ENCODE data around the gene CD34.
A peak's percentile ranks its signal among the peaks of the same experiment; 100 is the strongest.
"Not testable (repeated sequence)": the region's sequence is repeated elsewhere in the genome, so short reads cannot be mapped to it uniquely, and the experiment has no call there.

The CD34 gene

GRCh38 chr1:207896547-207896946 is 14.4 kb downstream of the CD34 start:
- DNase-seq = no peak

- DNase-seq = no peak
These were observed 16.2 kb downstream of the CD34 start for GRCh38 chr1:207894704-207895103.

GRCh38 chr1:207893737-207894582 is 17.0 kb downstream of the CD34 start:
- DNase-seq = no peak

GRCh38 chr1:207892764-207893163 is 18.2 kb downstream of the CD34 start:
- no peak for DNase-seq

GRCh38 chr1:207891148-207891547 is 19.8 kb downstream of the CD34 start:
- no peak for DNase-seq

GRCh38 chr1:207890136-207890738 is 20.7 kb downstream of the CD34 start:
- no peak for DNase-seq

- DNase-seq = no peak
These were observed 22.3 kb downstream of the CD34 start for GRCh38 chr1:207888652-207889051.

GRCh38 chr1:207887542-207888201 is 23.3 kb downstream of the CD34 start:
- DNase-seq = no peak

GRCh38 chr1:207886227-207886626 is 24.7 kb downstream of the CD34 start:
- no peak for DNase-seq

- DNase-seq = peak; percentile 83
These were observed 25.5 kb downstream of the CD34 start for GRCh38 chr1:207885129-207886032.

- peak; percentile 90 for DNase-seq
These were observed 26.5 kb downstream of the CD34 start for GRCh38 chr1:207884266-207885029.

GRCh38 chr1:207883660-207884250 is 27.2 kb downstream of the CD34 start:
- DNase-seq = peak; percentile 90

GRCh38 chr1:207883104-207883651 is 27.7 kb downstream of the CD34 start:
- DNase-seq = no peak

GRCh38 chr1:207882692-207883091 is 28.2 kb downstream of the CD34 start:
- no peak for DNase-seq

- DNase-seq = no peak
These were observed 32.0 kb downstream of the CD34 start for GRCh38 chr1:207878939-207879338.

- not testable (repeated sequence) for DNase-seq
These were observed 33.0 kb downstream of the CD34 start for GRCh38 chr1:207877914-207878313.

- DNase-seq = no peak
These were observed 34.8 kb downstream of the CD34 start for GRCh38 chr1:207876131-207876530.

- DNase-seq = no peak
These were observed 35.4 kb downstream of the CD34 start for GRCh38 chr1:207875532-207875931.

- DNase-seq = no peak
These were observed 37.7 kb downstream of the CD34 start for GRCh38 chr1:207873055-207873890.

GRCh38 chr1:207872621-207873020 is 38.3 kb downstream of the CD34 start:
- no peak for DNase-seq
